HFFc6 (cell line): ENCODE data around the gene PRRX2. TPM values are rescaled to one million over a fixed set of nuclear protein-coding genes. Genes with fewer than 3 reads are reported as not detected.

Experiments
- DNase-seq: peaks from one replicate; pipeline ENCODE4 v3.0.0-alpha.2; 2018
- H3K27ac Mint-ChIP-seq: 2 replicates; pipeline ENCODE4 v1.8.0; 2020; ENCODE audit warnings: mild to moderate bottlenecking, mixed read lengths
- H3K27me3 Mint-ChIP-seq: 2 replicates; pipeline ENCODE4 v1.8.0; 2021; ENCODE audit warnings: mild to moderate bottlenecking, moderate library complexity, mixed read lengths; ENCODE audit not compliant: insufficient read depth
- H3K36me3 Mint-ChIP-seq: 2 replicates; pipeline ENCODE4 v1.8.0; 2021; ENCODE audit warnings: low read depth, mixed read lengths
- H3K4me1 Mint-ChIP-seq: 2 replicates; pipeline ENCODE4 v1.8.0; 2020; ENCODE audit warnings: low read depth, mixed read lengths
- H3K4me3 Mint-ChIP-seq: 2 replicates; pipeline ENCODE4 v1.8.0; 2020; ENCODE audit warnings: mild to moderate bottlenecking, moderate library complexity, mixed read lengths
- H3K9me3 Mint-ChIP-seq: 2 replicates; pipeline ENCODE4 v1.8.0; 2020; ENCODE audit warnings: mild to moderate bottlenecking, mixed read lengths
- total RNA-seq, 6 experiments: library from RNA; stranded (reverse); fragmentation: NEBNext Ultra II Directional; extraction: Animal tissue kit (Norgen Biotek cat#: 25700); gene quantifications; 2 replicates in 1 of 6; 3 replicates in 5 of 6; pipeline ENCODE4 v1.2.3, GENCODE V29; 2021
- TF ChIP-seq, protein P1 (sequence below): fragments of 200-600 bp; sonication (generic); IDR thresholded peaks from 2 replicates; pipeline ENCODE4 v1.5.0; 2021; ENCODE audit warnings: antibody characterized with exemption, mild to moderate bottlenecking

PRRX2 gene
- total RNA-seq, 6 experiments from 2014 or later, result 34.0 to 113 (median 102) TPM

DNA sequence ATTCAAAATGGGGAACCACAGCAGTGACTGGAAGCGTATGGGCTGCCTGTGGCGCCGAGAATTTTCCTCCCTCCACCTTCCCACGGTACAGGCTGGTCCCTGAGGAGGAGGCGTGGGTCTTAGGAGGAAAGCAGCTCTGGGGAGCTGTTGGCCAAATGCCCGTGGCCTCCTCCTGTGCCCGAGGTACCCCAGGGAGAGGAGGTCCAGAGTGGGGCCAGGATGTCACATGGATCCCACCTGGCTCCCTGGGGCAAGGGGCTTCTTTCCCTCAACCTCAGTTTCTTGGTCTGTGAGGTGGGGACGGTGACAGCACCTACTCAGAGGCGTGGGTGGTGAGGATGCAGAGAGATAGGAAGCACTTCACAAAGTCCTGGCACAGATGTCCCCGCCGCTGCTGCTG, 16.5 kb downstream of the PRRX2 start:
- Mint-ChIP-seq H3K4me1 (peaks cover 35% of the 10 kb centered on the region), H3K27me3 (no peaks in the 10 kb centered on the region; the same call in none of the 2 replicates), H3K9me3 (no peaks in the 10 kb centered on the region), H3K4me3 (no peak overlapping the region), H3K27ac (no peak overlapping the region), H3K36me3 (no peaks in the 10 kb centered on the region; the same call in 1 of the 2 replicates)
- TF ChIP-seq, protein P1, sequence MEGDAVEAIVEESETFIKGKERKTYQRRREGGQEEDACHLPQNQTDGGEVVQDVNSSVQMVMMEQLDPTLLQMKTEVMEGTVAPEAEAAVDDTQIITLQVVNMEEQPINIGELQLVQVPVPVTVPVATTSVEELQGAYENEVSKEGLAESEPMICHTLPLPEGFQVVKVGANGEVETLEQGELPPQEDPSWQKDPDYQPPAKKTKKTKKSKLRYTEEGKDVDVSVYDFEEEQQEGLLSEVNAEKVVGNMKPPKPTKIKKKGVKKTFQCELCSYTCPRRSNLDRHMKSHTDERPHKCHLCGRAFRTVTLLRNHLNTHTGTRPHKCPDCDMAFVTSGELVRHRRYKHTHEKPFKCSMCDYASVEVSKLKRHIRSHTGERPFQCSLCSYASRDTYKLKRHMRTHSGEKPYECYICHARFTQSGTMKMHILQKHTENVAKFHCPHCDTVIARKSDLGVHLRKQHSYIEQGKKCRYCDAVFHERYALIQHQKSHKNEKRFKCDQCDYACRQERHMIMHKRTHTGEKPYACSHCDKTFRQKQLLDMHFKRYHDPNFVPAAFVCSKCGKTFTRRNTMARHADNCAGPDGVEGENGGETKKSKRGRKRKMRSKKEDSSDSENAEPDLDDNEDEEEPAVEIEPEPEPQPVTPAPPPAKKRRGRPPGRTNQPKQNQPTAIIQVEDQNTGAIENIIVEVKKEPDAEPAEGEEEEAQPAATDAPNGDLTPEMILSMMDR, result no peak
- DNase-seq, result no peak

DNA sequence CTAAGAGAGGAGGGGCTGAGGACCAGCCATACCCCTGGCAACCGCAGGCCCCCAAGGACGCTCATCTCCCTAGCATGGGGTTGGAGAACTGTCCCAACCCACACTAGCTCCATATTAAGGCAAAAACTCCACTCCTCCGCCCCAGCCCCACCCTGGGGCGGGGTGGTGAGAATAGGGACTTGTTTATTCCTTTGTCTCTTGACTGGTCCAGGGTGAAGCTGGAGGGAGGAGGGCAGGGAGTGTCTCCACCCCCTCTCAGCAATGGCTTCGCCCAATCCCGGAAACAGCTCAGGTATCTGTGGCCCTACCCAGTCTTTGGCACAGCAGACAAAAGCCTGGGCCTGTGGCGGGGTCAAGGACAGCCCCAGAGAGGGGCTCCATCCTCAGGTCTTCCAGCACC, 16.9 kb downstream of the PRRX2 start:
- TF ChIP-seq, protein P1, result no peak
- no peak overlapping the region for H3K4me3 Mint-ChIP-seq
- H3K27me3 Mint-ChIP-seq, result no peaks in the 10 kb centered on the region; the same call in none of the 2 replicates
- peaks cover 31% of the 10 kb centered on the region for H3K4me1 Mint-ChIP-seq
- H3K9me3 Mint-ChIP-seq, result no peaks in the 10 kb centered on the region
- H3K36me3 Mint-ChIP-seq, result no peaks in the 10 kb centered on the region; the same call in 1 of the 2 replicates
- no peak for DNase-seq
- H3K27ac Mint-ChIP-seq, result no peak overlapping the region

GRCh38 chr9:129685220-129685932, 19.9 kb downstream of the PRRX2 start:
- TF ChIP-seq, protein P1, result no peak
- peak; percentile 72 for DNase-seq
- peaks cover 25% of the 10 kb centered on the region for H3K4me1 Mint-ChIP-seq
- no peaks in the 10 kb centered on the region for H3K9me3 Mint-ChIP-seq
- no peaks in the 10 kb centered on the region; the same call in 1 of the 2 replicates for H3K27me3 Mint-ChIP-seq
- peak overlapping the region; percentile 81 for H3K27ac Mint-ChIP-seq
- H3K36me3 Mint-ChIP-seq, result no peaks in the 10 kb centered on the region
- H3K4me3 Mint-ChIP-seq, result peak overlapping the region; percentile 59

GRCh38 chr9:129685933-129686259, 20.4 kb downstream of the PRRX2 start:
- TF ChIP-seq, protein P1, result no peak
- H3K4me1 Mint-ChIP-seq, result peaks cover 25% of the 10 kb centered on the region
- DNase-seq, result no peak
- peak overlapping the region; percentile 59 for H3K4me3 Mint-ChIP-seq
- peak overlapping the region; percentile 81 for H3K27ac Mint-ChIP-seq
- no peaks in the 10 kb centered on the region for H3K9me3 Mint-ChIP-seq
- no peaks in the 10 kb centered on the region; the same call in 1 of the 2 replicates for H3K27me3 Mint-ChIP-seq
- no peaks in the 10 kb centered on the region for H3K36me3 Mint-ChIP-seq

DNA sequence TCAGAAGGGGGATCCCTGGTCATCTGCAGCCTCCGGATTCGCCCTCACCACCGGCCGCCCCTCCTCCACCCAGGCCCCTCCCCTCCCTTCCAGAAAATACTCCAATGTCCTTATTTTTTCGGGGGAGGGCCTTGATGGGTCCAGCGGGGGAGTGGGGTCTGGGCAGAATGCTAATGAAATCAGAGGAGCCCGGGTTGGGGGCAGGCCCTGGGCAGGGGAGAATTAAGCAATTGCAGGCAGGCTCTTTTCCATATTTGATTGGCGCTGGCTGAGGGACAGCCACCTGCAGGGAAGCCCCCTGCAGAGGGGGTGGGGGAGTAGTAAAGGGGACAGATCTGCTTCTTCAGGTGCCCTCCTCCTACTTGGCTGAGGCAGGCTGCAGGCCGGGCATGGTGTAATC, 21.3 kb downstream of the PRRX2 start:
- no peak for DNase-seq
- TF ChIP-seq, protein P1, result no peak
- H3K4me1 Mint-ChIP-seq, result peaks cover 25% of the 10 kb centered on the region
- 0 out of 2 replicates have a peak, but pooled peaks cover 4% of the 10 kb centered on the region for H3K36me3 Mint-ChIP-seq
- no peaks in the 10 kb centered on the region for H3K27me3 Mint-ChIP-seq
- no peak overlapping the region; the same call in 1 of the 2 replicates for H3K27ac Mint-ChIP-seq
- H3K9me3 Mint-ChIP-seq, result no peaks in the 10 kb centered on the region
- no peak overlapping the region for H3K4me3 Mint-ChIP-seq
